Body of pancreas (tissue), 4 donors: Measurements from ENCODE around the gene SLC38A9. TPM values are rescaled to one million over a fixed set of nuclear protein-coding genes. Genes with fewer than 3 reads are reported as not detected.
"Not testable (repeated sequence)": the region's sequence is repeated elsewhere in the genome, so short reads cannot be mapped to it uniquely, and the experiment has no call there.

Source experiments
- ATAC-seq: fragments of 150-250 bp; one replicate; pipeline ENCODE4 v1.9.1; 2016
- DNase-seq, 4 donors: peaks; one replicate each; pipeline ENCODE4 v3.0.0-alpha.2; 2019
- H3K27ac ChIP-seq, 4 donors: fragments of 200-600 bp; sonication (generic); 1 replicate in 3 of 4; 2 replicates in 1 of 4; pipeline versions ENCODE4 v1.5.1 to v1.6.1; 2016 to 2019; ENCODE audit warnings: mild to moderate bottlenecking in 1 of 4, mixed read lengths in 1 of 4, moderate library complexity in 1 of 4
- H3K27me3 ChIP-seq, 2 donors: fragments of 200-600 bp; sonication (generic); one replicate each; pipeline ENCODE4 v1.6.0; 2016; ENCODE audit warnings: mild to moderate bottlenecking in 1 of 2
- H3K36me3 ChIP-seq, 2 donors: fragments of 200-600 bp; sonication (generic); replicated peaks in 1 of 2; 2 replicates each; pipeline ENCODE4 v1.5.1; 2016; ENCODE audit warnings: low read depth in 2 of 2; ENCODE audit not compliant: insufficient read depth in 1 of 2
- H3K4me1 ChIP-seq: fragments of 200-600 bp; sonication (generic); one replicate; pipeline ENCODE4 v1.6.0; 2016
- H3K4me3 ChIP-seq, 2 donors: fragments of 200-600 bp; sonication (generic); 1 replicate in 1 of 2; 2 replicates in 1 of 2; pipeline ENCODE4 v1.5.1; 2016 to 2019
- H3K9me3 ChIP-seq, 3 donors: fragments of 200-600 bp; sonication (generic); 1 replicate in 2 of 3; 2 replicates in 1 of 3; pipeline ENCODE4 v1.5.1; 2016
- POLR2A ChIP-seq, 3 donors: fragments of 450-650 bp; IDR thresholded peaks; one replicate each; pipeline ENCODE4 v1.6.1; 2016; ENCODE audit warnings: antibody characterized with exemption in 3 of 3, mild to moderate bottlenecking in 2 of 3
- WGBS, 2 donors: methylation state at CpG; one replicate each; pipeline ENCODE4 v1.1.5; 2017; 5-methylcytosine and 5-hydroxymethylcytosine counted together
- intact Hi-C: fragments of 100-400 bp; cut with DNase I; formaldehyde crosslinking; loops from one replicate; pipeline ENCODE4 v1.15.1; 2023
- total RNA-seq, 2 donors: library from RNA; depleted of rRNA; stranded (reverse); fragments of >200 nt; gene quantifications; one replicate each; pipeline ENCODE4 v1.1.0, GENCODE V29; 2016
- TF ChIP-seq, protein P1 (sequence below), 7 experiments: fragments of 450-650 bp in 4 of 7; fragments of 200-600 bp in 3 of 7; sonication (generic) in 3 of 7; IDR thresholded peaks; one replicate each; pipeline ENCODE4 v1.5.1; 2016 to 2019; ENCODE audit warnings: antibody characterized with exemption in 7 of 7

SLC38A9 gene, protein sequence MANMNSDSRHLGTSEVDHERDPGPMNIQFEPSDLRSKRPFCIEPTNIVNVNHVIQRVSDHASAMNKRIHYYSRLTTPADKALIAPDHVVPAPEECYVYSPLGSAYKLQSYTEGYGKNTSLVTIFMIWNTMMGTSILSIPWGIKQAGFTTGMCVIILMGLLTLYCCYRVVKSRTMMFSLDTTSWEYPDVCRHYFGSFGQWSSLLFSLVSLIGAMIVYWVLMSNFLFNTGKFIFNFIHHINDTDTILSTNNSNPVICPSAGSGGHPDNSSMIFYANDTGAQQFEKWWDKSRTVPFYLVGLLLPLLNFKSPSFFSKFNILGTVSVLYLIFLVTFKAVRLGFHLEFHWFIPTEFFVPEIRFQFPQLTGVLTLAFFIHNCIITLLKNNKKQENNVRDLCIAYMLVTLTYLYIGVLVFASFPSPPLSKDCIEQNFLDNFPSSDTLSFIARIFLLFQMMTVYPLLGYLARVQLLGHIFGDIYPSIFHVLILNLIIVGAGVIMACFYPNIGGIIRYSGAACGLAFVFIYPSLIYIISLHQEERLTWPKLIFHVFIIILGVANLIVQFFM
- total RNA-seq = 10 to 100 TPM; 33.5 to 43.8 TPM

DNA sequence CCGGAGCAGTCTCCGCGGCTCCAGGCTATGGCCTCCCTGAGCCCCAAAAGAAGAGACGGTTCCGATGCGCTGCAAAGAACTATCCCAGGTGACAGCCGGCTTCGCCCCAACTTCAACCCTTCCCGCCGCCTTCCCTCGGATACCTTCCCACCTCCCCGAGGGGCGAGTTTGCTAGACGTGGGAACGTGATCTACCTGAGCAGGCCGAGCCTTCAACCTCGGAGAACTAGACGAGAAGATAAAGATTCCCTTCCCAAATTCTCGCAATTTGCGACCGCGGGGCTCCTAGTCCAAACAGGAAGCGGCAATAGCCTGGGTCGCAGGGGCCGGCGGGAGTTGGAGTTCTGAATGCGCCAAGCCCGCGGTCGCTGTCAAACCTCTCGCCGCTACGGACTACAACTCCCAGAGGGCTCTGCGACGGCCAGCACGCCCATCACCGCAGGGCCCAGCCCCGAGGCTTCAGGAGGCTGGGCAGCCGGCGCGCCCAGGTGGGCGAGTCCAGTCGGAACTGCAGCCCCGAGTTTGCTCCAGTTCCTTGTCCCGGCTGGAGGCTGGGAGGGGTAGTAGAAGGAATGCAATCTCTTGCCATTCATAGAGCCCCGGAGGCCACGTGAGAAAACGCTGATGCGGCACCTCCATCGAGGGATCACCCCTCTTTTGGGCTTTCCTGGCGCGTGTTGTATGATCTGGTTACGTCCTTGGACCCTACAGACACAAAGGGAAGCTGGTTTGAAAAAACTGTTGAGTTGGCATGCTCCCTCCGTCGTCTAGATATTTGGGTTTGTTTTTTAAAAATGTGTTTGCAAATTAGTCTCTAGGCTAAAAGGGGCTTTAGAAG, at the start of gene SLC38A9:
Gene SLC38A9, minus strand, starts transcription at position 302 of the 837 bp plus-strand sequence. CDS start 14,366 bp downstream, outside the sequence.
- H3K27me3 ChIP-seq = no peaks in the 10 kb centered on the region
- intact Hi-C loops = no loop called here
- no peaks in the 10 kb centered on the region for H3K36me3 ChIP-seq
- TF ChIP-seq, protein P1, sequence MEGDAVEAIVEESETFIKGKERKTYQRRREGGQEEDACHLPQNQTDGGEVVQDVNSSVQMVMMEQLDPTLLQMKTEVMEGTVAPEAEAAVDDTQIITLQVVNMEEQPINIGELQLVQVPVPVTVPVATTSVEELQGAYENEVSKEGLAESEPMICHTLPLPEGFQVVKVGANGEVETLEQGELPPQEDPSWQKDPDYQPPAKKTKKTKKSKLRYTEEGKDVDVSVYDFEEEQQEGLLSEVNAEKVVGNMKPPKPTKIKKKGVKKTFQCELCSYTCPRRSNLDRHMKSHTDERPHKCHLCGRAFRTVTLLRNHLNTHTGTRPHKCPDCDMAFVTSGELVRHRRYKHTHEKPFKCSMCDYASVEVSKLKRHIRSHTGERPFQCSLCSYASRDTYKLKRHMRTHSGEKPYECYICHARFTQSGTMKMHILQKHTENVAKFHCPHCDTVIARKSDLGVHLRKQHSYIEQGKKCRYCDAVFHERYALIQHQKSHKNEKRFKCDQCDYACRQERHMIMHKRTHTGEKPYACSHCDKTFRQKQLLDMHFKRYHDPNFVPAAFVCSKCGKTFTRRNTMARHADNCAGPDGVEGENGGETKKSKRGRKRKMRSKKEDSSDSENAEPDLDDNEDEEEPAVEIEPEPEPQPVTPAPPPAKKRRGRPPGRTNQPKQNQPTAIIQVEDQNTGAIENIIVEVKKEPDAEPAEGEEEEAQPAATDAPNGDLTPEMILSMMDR (IDR thresholded peaks at IDR 0.05) = peak in 2 of 7 experiments; percentile 18 to 23
- TF ChIP-seq POLR2A (IDR thresholded peaks at IDR 0.05) = peak; percentile 62 to 85 (median 82)
- peak; percentile 96 to 97 (median 96) for DNase-seq
- peak; percentile 100 for ATAC-seq
- 0% methylated on average over 16 to 55 of the region's 55 CpGs for WGBS, 2 donors
- H3K9me3 ChIP-seq = no peaks in the 10 kb centered on the region
- peaks cover 39% of the 10 kb centered on the region for H3K4me1 ChIP-seq
- H3K27ac ChIP-seq = peak within 1 kb of the TSS; percentile 59 to 81 (median 68)
- H3K4me3 ChIP-seq = peak within 1 kb of the TSS; percentile 82 to 93

GRCh38 chr5:55761721-55762120, 49.6 kb upstream of the SLC38A9 start:
- H3K27ac ChIP-seq, H3K9me3 ChIP-seq, ATAC-seq, intact Hi-C loops, H3K36me3 ChIP-seq, DNase-seq, H3K4me3 ChIP-seq, H3K27me3 ChIP-seq: not testable (repeated sequence)
- 92 to 93% methylated on average over 7 of the region's 7 CpGs for WGBS, 2 donors
- peaks cover 15% of the 10 kb centered on the region for H3K4me1 ChIP-seq

- intact Hi-C loops = no loop called here
- TF ChIP-seq, protein P1 (IDR thresholded peaks at IDR 0.05) = no peak
- no peak for TF ChIP-seq POLR2A (IDR thresholded peaks at IDR 0.05)
- DNase-seq (peak in 1 of 4 donors; percentile 21), ATAC-seq (peak; percentile 56)
- H3K27ac ChIP-seq = peak overlapping the region in 3 of 4 donors; percentile 46 to 73 (median 58)
- H3K4me1 ChIP-seq = peaks cover 10% of the 10 kb centered on the region
- 43 to 49% methylated on average over 2 of the region's 2 CpGs for WGBS, 2 donors
- no peak overlapping the region for H3K4me3 ChIP-seq
- H3K36me3 ChIP-seq = no peaks in the 10 kb centered on the region
- no peaks in the 10 kb centered on the region for H3K9me3 ChIP-seq
- no peaks in the 10 kb centered on the region for H3K27me3 ChIP-seq
Observed at GRCh38 chr5:55758714-55759113, 46.6 kb upstream of the SLC38A9 start.

DNA sequence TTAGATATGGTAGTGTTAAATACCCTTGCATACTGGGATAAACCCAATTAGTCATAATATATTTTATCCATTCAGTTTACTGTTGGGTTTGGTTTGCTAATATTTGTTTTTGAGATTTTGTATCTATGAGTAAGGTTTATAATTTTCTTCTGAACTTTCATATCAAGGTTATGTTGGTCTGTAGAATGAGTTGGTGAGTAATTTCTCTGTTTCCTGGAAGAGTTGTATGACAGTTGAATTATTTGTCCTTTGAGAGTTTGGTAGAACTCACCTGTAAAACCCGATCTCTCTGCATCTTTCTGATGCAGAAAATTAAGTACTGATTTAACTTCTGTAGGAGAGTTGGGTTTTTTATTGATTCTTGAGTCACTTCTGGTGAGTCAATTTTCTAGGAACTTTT, 46.1 kb upstream of the SLC38A9 start:
- no peak for DNase-seq
- Histone ChIP-seq H3K36me3 (no peaks in the 10 kb centered on the region), H3K4me3 (no peak overlapping the region), H3K9me3 (no peaks in the 10 kb centered on the region), H3K4me1 (peaks cover 10% of the 10 kb centered on the region), H3K27ac (peak overlapping the region in 3 of 4 donors; percentile 46 to 73 (median 58)), H3K27me3 (no peaks in the 10 kb centered on the region)
- TF ChIP-seq POLR2A (IDR thresholded peaks at IDR 0.05) = no peak
- TF ChIP-seq, protein P1 (IDR thresholded peaks at IDR 0.05) = no peak
- peak; percentile 88 for ATAC-seq
- intact Hi-C loops = no loop called here
- 28 to 30% methylated on average over 1 of the region's 1 CpG for WGBS, 2 donors

- Histone ChIP-seq H3K4me3 (no peak overlapping the region), H3K36me3 (no peaks in the 10 kb centered on the region), H3K27me3 (no peaks in the 10 kb centered on the region), H3K27ac (peak overlapping the region; percentile 5 to 73 (median 58)), H3K9me3 (no peaks in the 10 kb centered on the region), H3K4me1 (peaks cover 26% of the 10 kb centered on the region)
- WGBS, 2 donors = 15 to 38% methylated on average over 3 of the region's 3 CpGs
- intact Hi-C loops = no loop called here
- DNase-seq = no peak
- peak; percentile 32 for ATAC-seq
- TF ChIP-seq, protein P1 (IDR thresholded peaks at IDR 0.05) = no peak
- TF ChIP-seq POLR2A (IDR thresholded peaks at IDR 0.05) = no peak
Observed at GRCh38 chr5:55750499-55750898, 38.4 kb upstream of the SLC38A9 start.
